ENCODE results near the gene MICU1.
"Not testable (repeated sequence)": the region's sequence is repeated elsewhere in the genome, so short reads cannot be mapped to it uniquely, and the experiment has no call there.

MICU1 gene

DNA sequence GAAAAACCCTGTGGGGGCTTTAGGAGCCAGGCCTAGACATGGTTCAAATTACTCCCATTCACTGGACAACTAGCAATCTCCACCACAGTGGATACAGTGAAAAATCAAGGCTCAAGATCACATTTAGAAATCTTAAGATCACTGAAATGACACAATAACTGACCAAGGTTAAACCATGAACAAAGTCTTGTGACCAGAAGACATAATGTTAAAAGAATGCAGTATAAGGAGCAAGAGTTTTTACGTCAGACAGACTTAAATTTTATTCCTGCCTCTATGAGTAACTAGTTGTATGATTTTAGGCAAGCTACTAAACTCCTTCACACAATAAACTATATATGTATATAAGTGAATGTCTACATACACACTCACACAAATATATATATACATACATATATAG lies 68.5 kb downstream of the MICU1 start:
- H3K9ac ChIP-seq (ENCODE audit: insufficient read length, low read depth) = no peak overlapping the region
- TF ChIP-seq SUZ12 (IDR thresholded peaks at IDR 0.05; ENCODE audit: extremely low read depth, insufficient read depth, insufficient read length) = no peak
- TF ChIP-seq YY1 (IDR thresholded peaks at IDR 0.05; ENCODE audit: insufficient read depth, insufficient read length) = no peak
- no peak for TF ChIP-seq ZNF274 (IDR thresholded peaks at IDR 0.05; ENCODE audit: low read depth, low read length)
- no peaks in the 10 kb centered on the region for H3K4me1 ChIP-seq (ENCODE audit: insufficient read depth, insufficient read length)
- no peak overlapping the region for H3K4me3 ChIP-seq (ENCODE audit: insufficient read length, low read depth)
- H3K36me3 ChIP-seq (ENCODE audit: insufficient read depth, insufficient read length, low read length) = peaks cover 16% of the 10 kb centered on the region
- H3K9me3 ChIP-seq (ENCODE audit: insufficient read depth, low read length) = no peaks in the 10 kb centered on the region; the same call in 1 of the 2 replicates
- no peak for DNase-seq (ENCODE audit: low read depth, low spot score)
- H3K27me3 ChIP-seq (ENCODE audit: insufficient read depth, insufficient read length) = no peaks in the 10 kb centered on the region

DNA sequence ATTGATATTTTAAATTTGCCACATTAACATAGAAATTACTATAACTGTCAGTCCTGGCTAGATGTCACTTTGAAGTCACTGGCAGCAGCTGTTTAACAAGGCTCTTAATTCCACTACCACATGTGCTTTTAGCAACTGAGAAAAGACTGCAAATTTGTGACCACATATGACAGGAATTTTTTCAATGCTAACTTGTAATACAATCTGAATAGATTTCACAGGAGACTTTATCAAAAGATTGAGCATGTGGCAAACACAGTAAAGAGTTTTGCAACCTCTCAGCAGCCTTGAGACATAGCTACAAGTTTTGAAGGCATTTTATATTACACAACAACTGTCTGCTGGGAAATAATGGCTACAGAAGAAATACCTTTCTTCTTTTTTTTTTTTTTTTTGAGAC lies 73.0 kb downstream of the MICU1 start:
- Histone ChIP-seq H3K36me3 (ENCODE audit: insufficient read depth, insufficient read length, low read length) (peaks cover 21% of the 10 kb centered on the region), H3K4me1 (ENCODE audit: insufficient read depth, insufficient read length) (no peaks in the 10 kb centered on the region), H3K9me3 (ENCODE audit: insufficient read depth, low read length) (no peaks in the 10 kb centered on the region), H3K27me3 (ENCODE audit: insufficient read depth, insufficient read length) (no peaks in the 10 kb centered on the region), H3K4me3 (ENCODE audit: insufficient read length, low read depth) (no peak overlapping the region), H3K9ac (ENCODE audit: insufficient read length, low read depth) (no peak overlapping the region)
- no peak for DNase-seq (ENCODE audit: low read depth, low spot score)
- TF ChIP-seq ZNF274 (IDR thresholded peaks at IDR 0.05; ENCODE audit: low read depth, low read length) (no peak), SUZ12 (IDR thresholded peaks at IDR 0.05; ENCODE audit: extremely low read depth, insufficient read depth, insufficient read length) (no peak), YY1 (IDR thresholded peaks at IDR 0.05; ENCODE audit: insufficient read depth, insufficient read length) (no peak)

DNA sequence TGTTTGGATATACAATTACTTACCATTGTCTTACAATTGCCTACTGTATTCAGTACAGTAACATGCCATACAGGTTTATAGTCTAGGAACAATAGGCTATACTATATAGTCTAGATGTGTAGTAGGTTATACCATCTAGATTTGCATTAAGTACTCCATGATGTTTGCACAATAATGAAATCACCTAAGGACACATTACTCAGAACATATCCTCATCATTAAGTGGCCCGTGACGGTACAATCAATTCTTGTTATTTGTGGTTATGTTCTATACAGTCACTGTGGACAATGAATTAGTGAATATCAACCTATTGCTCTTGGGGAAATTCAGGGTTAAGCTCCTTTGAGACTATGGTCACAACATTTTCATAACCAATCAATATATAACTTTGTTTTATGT lies 75.6 kb downstream of the MICU1 start:
- H3K9me3 ChIP-seq (ENCODE audit: insufficient read depth, low read length) = no peaks in the 10 kb centered on the region
- H3K9ac ChIP-seq (ENCODE audit: insufficient read length, low read depth) = no peak overlapping the region
- H3K27me3 ChIP-seq (ENCODE audit: insufficient read depth, insufficient read length) = no peaks in the 10 kb centered on the region
- no peak overlapping the region for H3K4me3 ChIP-seq (ENCODE audit: insufficient read length, low read depth)
- no peak for TF ChIP-seq ZNF274 (IDR thresholded peaks at IDR 0.05; ENCODE audit: low read depth, low read length)
- no peak for TF ChIP-seq YY1 (IDR thresholded peaks at IDR 0.05; ENCODE audit: insufficient read depth, insufficient read length)
- TF ChIP-seq SUZ12 (IDR thresholded peaks at IDR 0.05; ENCODE audit: extremely low read depth, insufficient read depth, insufficient read length) = no peak
- DNase-seq (ENCODE audit: low read depth, low spot score) = no peak
- H3K4me1 ChIP-seq (ENCODE audit: insufficient read depth, insufficient read length) = no peaks in the 10 kb centered on the region
- peaks cover 21% of the 10 kb centered on the region for H3K36me3 ChIP-seq (ENCODE audit: insufficient read depth, insufficient read length, low read length)

DNA sequence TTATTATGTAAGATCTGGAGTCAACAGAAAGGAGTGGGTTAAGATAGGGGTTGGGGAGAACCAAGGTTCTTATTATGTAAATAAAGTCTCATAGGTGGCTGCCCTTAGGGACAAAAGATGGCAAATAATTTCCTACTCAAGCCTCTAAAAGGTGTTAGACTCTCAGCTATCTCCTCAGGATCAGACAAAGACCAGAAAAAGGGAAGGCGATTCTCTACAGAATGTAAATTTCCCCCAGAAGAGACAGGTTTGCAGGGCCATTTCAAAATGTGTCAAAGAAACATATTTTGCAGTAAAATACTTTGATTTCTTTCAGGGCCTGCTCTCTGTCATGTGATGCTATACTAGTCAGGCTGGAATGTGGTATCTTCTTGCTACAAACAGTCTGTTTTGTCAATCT lies 80.3 kb downstream of the MICU1 start:
- DNase-seq (ENCODE audit: low read depth, low spot score) = no peak

DNA sequence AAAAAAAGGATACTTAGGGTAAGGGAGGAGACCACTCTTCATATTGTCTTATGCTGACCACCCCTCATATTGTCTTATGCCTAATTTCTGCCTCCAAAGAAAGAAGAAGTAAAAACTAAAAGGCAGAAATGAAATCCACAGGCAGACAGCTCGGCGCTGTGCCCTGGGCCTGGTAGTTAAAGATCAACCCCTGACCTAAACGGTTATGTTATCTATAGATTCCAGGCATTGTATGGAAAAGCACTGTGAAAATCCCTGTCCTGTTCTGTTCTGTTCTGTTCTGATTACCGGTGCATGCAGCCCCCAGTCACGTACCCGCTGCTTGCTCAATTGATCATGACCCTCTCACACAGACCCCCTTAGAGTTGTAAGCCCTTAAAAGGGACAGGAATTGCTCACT lies 82.0 kb downstream of the MICU1 start:
- H3K27me3 ChIP-seq (ENCODE audit: insufficient read depth, insufficient read length); H3K4me1 ChIP-seq (ENCODE audit: insufficient read depth, insufficient read length); DNase-seq (ENCODE audit: low read depth, low spot score); H3K36me3 ChIP-seq (ENCODE audit: insufficient read depth, insufficient read length, low read length); H3K4me3 ChIP-seq (ENCODE audit: insufficient read length, low read depth); H3K9ac ChIP-seq (ENCODE audit: insufficient read length, low read depth): not testable (repeated sequence)
- peaks cover 23% of the 10 kb centered on the region for H3K9me3 ChIP-seq (ENCODE audit: insufficient read depth, low read length)

More for the DNA sequence above, 80.3 kb downstream of the MICU1 start:
- Histone ChIP-seq H3K27me3 (ENCODE audit: insufficient read depth, insufficient read length) (no peaks in the 10 kb centered on the region), H3K4me3 (ENCODE audit: insufficient read length, low read depth) (no peak overlapping the region), H3K9ac (ENCODE audit: insufficient read length, low read depth) (no peak overlapping the region), H3K9me3 (ENCODE audit: insufficient read depth, low read length) (peaks cover 23% of the 10 kb centered on the region), H3K4me1 (ENCODE audit: insufficient read depth, insufficient read length) (no peaks in the 10 kb centered on the region), H3K36me3 (ENCODE audit: insufficient read depth, insufficient read length, low read length) (peaks cover 15% of the 10 kb centered on the region)
- no peak for TF ChIP-seq YY1 (IDR thresholded peaks at IDR 0.05; ENCODE audit: insufficient read depth, insufficient read length)
- TF ChIP-seq ZNF274 (IDR thresholded peaks at IDR 0.05; ENCODE audit: low read depth, low read length) = no peak
- no peak for TF ChIP-seq SUZ12 (IDR thresholded peaks at IDR 0.05; ENCODE audit: extremely low read depth, insufficient read depth, insufficient read length)

DNA sequence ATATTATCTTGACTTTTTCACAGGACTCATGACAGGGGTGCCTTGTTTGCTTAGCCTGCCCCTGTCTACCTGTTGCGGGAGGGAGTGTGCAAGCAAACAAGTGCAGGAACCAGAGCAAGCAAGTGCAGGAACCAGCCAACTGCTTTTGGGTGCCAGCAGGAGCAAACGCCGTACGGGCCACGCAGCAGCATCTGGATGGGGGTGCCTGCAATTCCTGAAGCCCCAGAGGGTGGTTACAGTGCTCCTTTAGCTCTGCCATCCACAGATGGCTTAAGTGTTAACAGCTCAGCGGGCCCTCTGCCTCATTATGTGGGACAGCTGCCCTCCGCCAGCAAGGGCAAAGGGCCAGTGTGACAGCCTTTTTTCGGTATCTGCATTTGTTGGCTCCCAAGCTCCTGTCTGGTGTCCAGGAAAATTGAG lies 83.5 kb downstream of the MICU1 start:
- Histone ChIP-seq H3K4me3 (ENCODE audit: insufficient read length, low read depth) (no peak overlapping the region), H3K4me1 (ENCODE audit: insufficient read depth, insufficient read length) (no peaks in the 10 kb centered on the region), H3K9me3 (ENCODE audit: insufficient read depth, low read length) (peaks cover 23% of the 10 kb centered on the region), H3K36me3 (ENCODE audit: insufficient read depth, insufficient read length, low read length) (no peaks in the 10 kb centered on the region), H3K9ac (ENCODE audit: insufficient read length, low read depth) (no peak overlapping the region), H3K27me3 (ENCODE audit: insufficient read depth, insufficient read length) (no peaks in the 10 kb centered on the region)
- TF ChIP-seq SUZ12 (IDR thresholded peaks at IDR 0.05; ENCODE audit: extremely low read depth, insufficient read depth, insufficient read length) = no peak
- TF ChIP-seq YY1 (IDR thresholded peaks at IDR 0.05; ENCODE audit: insufficient read depth, insufficient read length) = no peak
- TF ChIP-seq ZNF274 (IDR thresholded peaks at IDR 0.05; ENCODE audit: low read depth, low read length) = no peak
- no peak for DNase-seq (ENCODE audit: low read depth, low spot score)

DNA sequence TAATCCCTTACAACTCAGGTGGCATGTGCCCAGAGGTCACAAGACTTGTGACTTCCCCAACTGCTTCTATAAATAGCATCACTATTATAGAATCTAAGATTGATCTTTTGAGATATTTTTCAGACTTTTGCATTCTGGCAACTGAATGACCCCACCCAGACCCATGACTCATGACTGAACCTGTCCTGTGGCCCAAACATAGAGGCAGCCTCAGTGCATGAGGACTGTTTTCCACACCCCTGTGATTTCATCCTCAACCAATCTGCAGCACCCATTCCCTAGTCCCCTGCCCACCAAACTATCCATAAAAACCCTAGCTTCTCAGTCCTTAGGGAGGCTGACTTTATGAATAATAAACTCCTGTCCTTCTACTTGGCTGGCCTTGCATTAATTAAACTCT lies 84.5 kb downstream of the MICU1 start:
- no peaks in the 10 kb centered on the region for H3K36me3 ChIP-seq (ENCODE audit: insufficient read depth, insufficient read length, low read length)
- no peaks in the 10 kb centered on the region for H3K27me3 ChIP-seq (ENCODE audit: insufficient read depth, insufficient read length)
- H3K4me1 ChIP-seq (ENCODE audit: insufficient read depth, insufficient read length) = no peaks in the 10 kb centered on the region
- peaks cover 23% of the 10 kb centered on the region for H3K9me3 ChIP-seq (ENCODE audit: insufficient read depth, low read length)
- H3K4me3 ChIP-seq (ENCODE audit: insufficient read length, low read depth) = no peak overlapping the region
- no peak for TF ChIP-seq SUZ12 (IDR thresholded peaks at IDR 0.05; ENCODE audit: extremely low read depth, insufficient read depth, insufficient read length)
- TF ChIP-seq ZNF274 (IDR thresholded peaks at IDR 0.05; ENCODE audit: low read depth, low read length) = no peak
- no peak for TF ChIP-seq YY1 (IDR thresholded peaks at IDR 0.05; ENCODE audit: insufficient read depth, insufficient read length)
- H3K9ac ChIP-seq (ENCODE audit: insufficient read length, low read depth) = no peak overlapping the region
- DNase-seq (ENCODE audit: low read depth, low spot score) = no peak

Measured in NT2/D1 (cell line).